ENCODE measurements around the gene DQX1. TPM values are rescaled to one million over a fixed set of nuclear protein-coding genes. Genes with fewer than 3 reads are reported as not detected.
"Not testable (repeated sequence)": the region's sequence is repeated elsewhere in the genome, so short reads cannot be mapped to it uniquely, and the experiment has no call there.

The DQX1 gene
- total RNA-seq, 6 experiments from 2014 or later, result 0.14 to 0.40 TPM; not detected in 4

DNA sequence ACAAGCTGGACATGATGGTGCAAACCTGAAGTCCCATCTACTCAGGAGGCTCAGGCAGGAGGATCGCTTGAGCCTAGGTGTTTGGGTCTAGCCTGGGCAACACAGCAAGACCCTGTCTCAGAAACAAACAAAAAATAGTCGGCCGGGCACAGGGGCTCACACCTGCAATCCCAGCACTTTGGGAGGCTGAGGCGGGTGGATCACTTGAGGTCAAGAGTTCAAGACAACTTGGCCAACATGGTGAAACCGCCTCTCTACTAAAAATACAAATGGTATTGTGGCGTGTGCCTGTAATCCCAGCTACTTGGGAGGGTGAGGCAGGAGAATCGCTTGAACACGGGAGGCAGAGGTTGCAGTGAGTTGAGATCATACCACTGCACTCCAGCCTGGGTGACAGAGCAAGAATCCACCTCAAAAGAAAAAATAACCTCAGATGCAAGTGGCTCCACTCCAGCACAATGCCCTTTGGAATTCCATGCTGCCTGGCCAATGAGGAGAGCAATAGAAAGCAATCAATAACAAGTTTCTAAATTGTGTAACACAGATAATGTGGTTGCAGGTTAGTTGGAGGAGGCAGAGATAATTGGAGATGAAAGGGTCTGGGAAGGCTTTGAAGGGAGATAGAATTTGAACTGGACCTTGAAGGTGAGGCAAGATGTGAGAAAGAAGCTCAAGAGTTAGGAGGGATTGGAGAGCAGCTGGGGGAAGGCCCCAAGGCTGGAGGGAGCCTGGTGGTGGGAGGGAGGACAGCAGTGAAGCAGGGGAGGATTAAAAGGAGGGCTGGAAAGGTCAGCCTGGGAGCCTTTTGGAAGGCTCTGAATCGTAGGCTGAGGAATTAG, 37.2 kb downstream of the DQX1 start:
- no peaks in the 10 kb centered on the region for H3K9me3 Mint-ChIP-seq
- TF ChIP-seq, protein P1, sequence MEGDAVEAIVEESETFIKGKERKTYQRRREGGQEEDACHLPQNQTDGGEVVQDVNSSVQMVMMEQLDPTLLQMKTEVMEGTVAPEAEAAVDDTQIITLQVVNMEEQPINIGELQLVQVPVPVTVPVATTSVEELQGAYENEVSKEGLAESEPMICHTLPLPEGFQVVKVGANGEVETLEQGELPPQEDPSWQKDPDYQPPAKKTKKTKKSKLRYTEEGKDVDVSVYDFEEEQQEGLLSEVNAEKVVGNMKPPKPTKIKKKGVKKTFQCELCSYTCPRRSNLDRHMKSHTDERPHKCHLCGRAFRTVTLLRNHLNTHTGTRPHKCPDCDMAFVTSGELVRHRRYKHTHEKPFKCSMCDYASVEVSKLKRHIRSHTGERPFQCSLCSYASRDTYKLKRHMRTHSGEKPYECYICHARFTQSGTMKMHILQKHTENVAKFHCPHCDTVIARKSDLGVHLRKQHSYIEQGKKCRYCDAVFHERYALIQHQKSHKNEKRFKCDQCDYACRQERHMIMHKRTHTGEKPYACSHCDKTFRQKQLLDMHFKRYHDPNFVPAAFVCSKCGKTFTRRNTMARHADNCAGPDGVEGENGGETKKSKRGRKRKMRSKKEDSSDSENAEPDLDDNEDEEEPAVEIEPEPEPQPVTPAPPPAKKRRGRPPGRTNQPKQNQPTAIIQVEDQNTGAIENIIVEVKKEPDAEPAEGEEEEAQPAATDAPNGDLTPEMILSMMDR (IDR thresholded peaks at IDR 0.05), result 0 out of 2 replicates have a peak, but pooled peaks have one; percentile 8
- no peaks in the 10 kb centered on the region for H3K27me3 Mint-ChIP-seq (ENCODE audit: insufficient read depth)
- peak overlapping the region; percentile 69 for H3K27ac Mint-ChIP-seq
- peaks cover 41% of the 10 kb centered on the region for H3K36me3 Mint-ChIP-seq (ENCODE audit: low read depth)
- H3K4me1 Mint-ChIP-seq (ENCODE audit: low read depth), result peaks cover 42% of the 10 kb centered on the region
- H3K4me3 Mint-ChIP-seq, result peak overlapping the region; percentile 46; the same call in 1 of the 2 replicates
- DNase-seq, result no peak

DNA sequence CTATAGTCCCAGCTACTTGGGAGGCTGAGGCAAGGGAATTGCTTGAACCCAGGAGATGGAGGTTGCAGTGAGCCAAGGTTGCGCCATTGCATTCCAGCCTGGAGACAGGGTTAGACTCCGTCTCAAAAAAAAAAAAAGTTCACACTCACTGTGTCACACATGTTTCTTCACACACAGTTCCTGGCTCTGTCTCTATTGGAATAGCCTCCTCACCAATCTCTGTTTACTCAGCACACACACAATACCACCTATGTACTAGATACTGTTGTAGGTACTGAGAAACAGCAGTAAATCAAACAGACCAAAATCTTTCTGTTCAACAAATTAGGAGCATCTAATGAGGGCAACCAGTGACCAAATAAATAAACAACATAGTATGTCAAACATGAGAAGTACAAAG, 39.9 kb downstream of the DQX1 start:
- H3K27me3 Mint-ChIP-seq (ENCODE audit: insufficient read depth), result peaks cover 1% of the 10 kb centered on the region; the same call in 1 of the 2 replicates
- H3K36me3 Mint-ChIP-seq (ENCODE audit: low read depth), result peaks cover 29% of the 10 kb centered on the region
- DNase-seq, result no peak
- no peaks in the 10 kb centered on the region for H3K9me3 Mint-ChIP-seq
- peaks cover 44% of the 10 kb centered on the region for H3K4me1 Mint-ChIP-seq (ENCODE audit: low read depth)
- TF ChIP-seq, protein P1 (IDR thresholded peaks at IDR 0.05), result no peak
- H3K4me3 Mint-ChIP-seq, result no peak overlapping the region
- peak overlapping the region; percentile 45 for H3K27ac Mint-ChIP-seq

DNA sequence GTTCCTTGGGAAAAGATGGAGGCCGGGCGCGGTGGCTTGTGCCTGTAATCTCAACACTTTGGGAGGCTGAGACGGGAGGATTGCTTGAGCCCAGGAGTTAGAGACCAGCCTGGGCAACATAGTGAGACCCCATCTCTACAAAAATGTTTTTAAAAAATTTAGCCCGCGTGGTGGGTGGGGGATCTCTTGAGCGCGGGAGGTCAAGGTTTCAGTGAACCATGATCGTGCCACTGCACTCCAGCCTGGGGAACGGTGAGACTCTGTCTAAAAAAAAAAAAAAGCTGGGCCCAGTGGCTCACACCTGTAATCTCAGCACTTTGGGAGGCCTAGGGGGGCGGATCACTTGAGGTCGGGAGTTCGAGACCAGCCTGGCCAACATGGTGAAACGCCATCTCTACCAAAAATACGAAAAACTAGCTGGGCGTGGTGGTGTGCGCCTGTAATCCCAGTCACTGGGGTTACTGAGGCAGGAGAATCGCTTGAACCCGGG, 42.3 kb downstream of the DQX1 start:
- not testable (repeated sequence) for H3K27me3 Mint-ChIP-seq (ENCODE audit: insufficient read depth); DNase-seq; H3K9me3 Mint-ChIP-seq
- H3K4me3 Mint-ChIP-seq, result peak overlapping the region; percentile 94
- H3K4me1 Mint-ChIP-seq (ENCODE audit: low read depth), result peaks cover 43% of the 10 kb centered on the region
- H3K36me3 Mint-ChIP-seq (ENCODE audit: low read depth), result peaks cover 24% of the 10 kb centered on the region
- H3K27ac Mint-ChIP-seq, result peak overlapping the region; percentile 89

DNA sequence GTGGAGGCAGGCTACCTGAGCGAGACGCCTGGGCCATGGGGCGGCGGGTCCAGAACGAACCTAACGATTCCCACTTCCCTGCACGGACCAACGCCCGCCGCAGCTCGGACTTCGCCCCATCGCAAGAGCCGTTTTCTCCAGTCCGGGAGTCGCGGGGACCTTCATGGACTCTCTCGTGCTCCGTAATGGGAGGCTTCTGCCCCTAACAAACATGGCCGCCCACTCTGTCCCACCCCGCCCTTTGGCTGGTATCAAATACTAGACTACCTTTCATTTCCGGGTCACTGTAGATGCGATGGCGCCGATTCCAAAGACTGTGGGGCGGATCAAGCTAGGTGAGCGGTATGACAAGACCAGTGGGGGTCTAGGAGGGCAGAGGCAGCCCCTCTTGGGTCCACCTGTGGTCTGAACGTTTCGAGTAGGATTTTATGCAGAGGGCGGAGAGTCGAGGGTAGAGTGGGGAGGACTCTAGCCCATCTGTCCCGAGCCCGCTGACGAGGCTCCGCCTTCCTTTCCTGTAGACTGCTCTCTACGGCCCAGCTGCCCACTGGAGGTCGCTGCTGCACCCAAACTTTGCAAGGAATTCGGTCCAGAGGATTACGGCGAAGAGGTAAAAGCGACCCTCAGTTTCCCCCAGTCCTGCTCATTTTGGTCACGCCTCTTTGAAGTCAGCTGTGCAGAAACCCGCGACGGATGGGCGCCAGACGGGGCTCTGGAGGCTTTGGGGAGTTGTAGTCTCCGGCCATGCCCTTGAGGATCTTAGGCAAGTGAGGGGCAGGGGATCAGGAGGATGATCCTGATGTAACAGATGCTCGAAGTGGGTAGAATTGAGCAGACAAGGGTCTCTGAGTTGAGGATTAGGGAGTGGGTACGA, 43.0 kb downstream of the DQX1 start, which contains the start of the genes CCDC142 and TTC31:
CCDC142 (minus strand) TSS at position 198 of the 874 bp plus-strand sequence; CDS start at position 37, 161 bp downstream.
TTC31 (plus strand) TSS at position 281 of the 874 bp plus-strand sequence; CDS start at position 296, 15 bp downstream.
- TF ChIP-seq, protein P1 (IDR thresholded peaks at IDR 0.05), result peak; percentile 90
- Mint-ChIP-seq H3K4me1 (ENCODE audit: low read depth) (peaks cover 36% of the 10 kb centered on the region), H3K36me3 (ENCODE audit: low read depth) (peaks cover 19% of the 10 kb centered on the region), H3K4me3 (peak within 1 kb of the TSS; percentile 94), H3K27ac (peak within 1 kb of the TSS; percentile 89), H3K9me3 (no peaks in the 10 kb centered on the region), H3K27me3 (ENCODE audit: insufficient read depth) (peaks cover 1% of the 10 kb centered on the region; the same call in 1 of the 2 replicates)
- DNase-seq, result peak; percentile 93

DNA sequence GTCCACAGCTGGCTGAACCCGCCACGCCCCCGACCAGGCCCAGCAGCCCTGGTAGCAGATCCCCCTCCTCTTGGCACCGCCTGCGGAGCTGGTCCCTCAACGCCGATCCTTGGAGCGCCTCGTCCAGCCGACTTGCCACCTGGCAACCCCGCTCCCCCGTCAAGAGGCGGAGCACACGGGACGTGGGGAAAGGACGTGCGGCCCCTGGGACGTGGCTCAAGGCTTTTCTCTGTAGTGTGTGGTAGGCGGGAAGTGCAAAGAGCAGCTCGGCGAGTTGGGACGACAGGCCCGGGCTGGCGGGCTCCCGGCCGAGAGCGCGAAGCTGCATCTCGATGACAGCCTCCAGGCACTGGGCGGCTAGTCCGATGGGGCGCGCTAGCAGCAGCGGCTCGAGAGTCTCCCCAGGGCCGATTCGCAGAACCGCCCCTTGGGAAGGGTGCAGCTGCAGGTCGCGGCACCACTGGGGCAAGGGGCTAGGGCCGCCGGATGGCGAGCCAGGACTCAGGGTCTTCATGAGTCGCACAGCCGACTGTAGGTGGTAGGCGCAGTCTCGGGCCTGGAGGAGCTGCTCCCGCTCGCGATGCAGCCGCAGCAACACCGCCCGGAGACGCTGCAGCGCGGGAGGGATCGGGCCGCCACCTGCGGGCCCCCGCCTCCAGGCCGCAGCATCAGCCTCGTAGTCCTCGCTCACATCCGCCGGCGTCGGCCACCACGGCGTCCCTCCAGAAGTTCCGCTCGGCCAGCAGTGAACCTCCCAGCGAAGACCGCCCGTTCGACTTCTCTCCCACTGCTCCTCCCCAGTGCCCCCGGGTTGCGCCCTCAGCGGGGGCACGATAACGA, 43.9 kb downstream of the DQX1 start:
- Mint-ChIP-seq H3K27me3 (ENCODE audit: insufficient read depth) (peaks cover 1% of the 10 kb centered on the region; the same call in 1 of the 2 replicates), H3K9me3 (no peaks in the 10 kb centered on the region), H3K4me3 (peak overlapping the region; percentile 94), H3K36me3 (ENCODE audit: low read depth) (peaks cover 24% of the 10 kb centered on the region), H3K27ac (peak overlapping the region; percentile 89), H3K4me1 (ENCODE audit: low read depth) (peaks cover 32% of the 10 kb centered on the region)
- no peak for DNase-seq
- TF ChIP-seq, protein P1 (IDR thresholded peaks at IDR 0.05), result no peak
